ENCODE measurements around the gene NDUFS6. TPM values are rescaled to one million over a fixed set of nuclear protein-coding genes. Genes with fewer than 3 reads are reported as not detected.

The NDUFS6 gene
- total RNA-seq, 6 donors from 2014 or later = 22.9 to 64.6 (median 39.3) TPM

DNA sequence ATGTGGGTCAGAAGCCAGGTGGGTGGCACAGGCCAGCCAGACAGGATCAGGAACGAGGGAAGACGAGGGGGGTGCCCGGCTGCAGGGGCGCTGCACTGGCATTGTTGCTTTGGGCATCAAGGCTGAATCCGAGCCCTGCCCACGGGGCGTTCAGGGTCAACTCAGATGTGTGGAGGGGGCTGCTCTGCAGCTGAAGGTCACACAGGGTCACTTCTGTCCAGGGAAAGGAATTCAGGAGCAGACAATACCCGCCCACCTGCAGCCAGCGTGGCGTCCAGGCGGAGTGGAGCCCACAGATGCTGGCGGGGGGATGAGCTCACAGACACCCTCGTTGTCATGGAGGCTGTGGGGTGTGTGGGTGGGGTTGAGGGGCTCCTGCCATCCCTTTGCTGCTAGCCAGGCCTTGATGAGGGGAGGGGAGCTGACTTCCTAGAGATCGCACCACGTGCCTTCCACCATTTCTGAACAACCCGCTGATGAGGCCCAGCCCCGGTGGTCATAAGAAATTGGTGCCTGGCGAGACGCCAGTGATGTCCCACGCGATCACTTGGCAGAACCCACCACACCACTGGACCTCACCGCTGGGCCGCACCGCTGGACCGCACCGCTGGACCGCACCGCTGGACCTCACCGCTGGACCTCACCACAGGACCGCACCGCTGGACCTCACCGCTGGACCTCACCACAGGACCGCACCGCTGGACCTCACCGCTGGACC, 32.8 kb upstream of the NDUFS6 start:
- DNase-seq (no peak), ATAC-seq (ENCODE audit: low FRiP score in 2 of 2) (no peak)
- TF ChIP-seq POLR2AphosphoS5 (IDR thresholded peaks at IDR 0.05) = no peak
- TF ChIP-seq POLR2A (IDR thresholded peaks at IDR 0.05) = no peak
- no peak for TF ChIP-seq EP300 (IDR thresholded peaks at IDR 0.05)
- TF ChIP-seq, protein P1, sequence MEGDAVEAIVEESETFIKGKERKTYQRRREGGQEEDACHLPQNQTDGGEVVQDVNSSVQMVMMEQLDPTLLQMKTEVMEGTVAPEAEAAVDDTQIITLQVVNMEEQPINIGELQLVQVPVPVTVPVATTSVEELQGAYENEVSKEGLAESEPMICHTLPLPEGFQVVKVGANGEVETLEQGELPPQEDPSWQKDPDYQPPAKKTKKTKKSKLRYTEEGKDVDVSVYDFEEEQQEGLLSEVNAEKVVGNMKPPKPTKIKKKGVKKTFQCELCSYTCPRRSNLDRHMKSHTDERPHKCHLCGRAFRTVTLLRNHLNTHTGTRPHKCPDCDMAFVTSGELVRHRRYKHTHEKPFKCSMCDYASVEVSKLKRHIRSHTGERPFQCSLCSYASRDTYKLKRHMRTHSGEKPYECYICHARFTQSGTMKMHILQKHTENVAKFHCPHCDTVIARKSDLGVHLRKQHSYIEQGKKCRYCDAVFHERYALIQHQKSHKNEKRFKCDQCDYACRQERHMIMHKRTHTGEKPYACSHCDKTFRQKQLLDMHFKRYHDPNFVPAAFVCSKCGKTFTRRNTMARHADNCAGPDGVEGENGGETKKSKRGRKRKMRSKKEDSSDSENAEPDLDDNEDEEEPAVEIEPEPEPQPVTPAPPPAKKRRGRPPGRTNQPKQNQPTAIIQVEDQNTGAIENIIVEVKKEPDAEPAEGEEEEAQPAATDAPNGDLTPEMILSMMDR (IDR thresholded peaks at IDR 0.05) = no peak
- H3K4me1 ChIP-seq = no peaks in the 10 kb centered on the region
- 90 to 94% methylated on average over 12 to 32 of the region's 35 CpGs for WGBS, 2 donors
- no peak overlapping the region for H3K27ac ChIP-seq
- no peak overlapping the region for H3K4me3 ChIP-seq
- H3K9me3 ChIP-seq = no peaks in the 10 kb centered on the region
- no peaks in the 10 kb centered on the region for H3K36me3 ChIP-seq
- no peaks in the 10 kb centered on the region for H3K27me3 ChIP-seq

DNA sequence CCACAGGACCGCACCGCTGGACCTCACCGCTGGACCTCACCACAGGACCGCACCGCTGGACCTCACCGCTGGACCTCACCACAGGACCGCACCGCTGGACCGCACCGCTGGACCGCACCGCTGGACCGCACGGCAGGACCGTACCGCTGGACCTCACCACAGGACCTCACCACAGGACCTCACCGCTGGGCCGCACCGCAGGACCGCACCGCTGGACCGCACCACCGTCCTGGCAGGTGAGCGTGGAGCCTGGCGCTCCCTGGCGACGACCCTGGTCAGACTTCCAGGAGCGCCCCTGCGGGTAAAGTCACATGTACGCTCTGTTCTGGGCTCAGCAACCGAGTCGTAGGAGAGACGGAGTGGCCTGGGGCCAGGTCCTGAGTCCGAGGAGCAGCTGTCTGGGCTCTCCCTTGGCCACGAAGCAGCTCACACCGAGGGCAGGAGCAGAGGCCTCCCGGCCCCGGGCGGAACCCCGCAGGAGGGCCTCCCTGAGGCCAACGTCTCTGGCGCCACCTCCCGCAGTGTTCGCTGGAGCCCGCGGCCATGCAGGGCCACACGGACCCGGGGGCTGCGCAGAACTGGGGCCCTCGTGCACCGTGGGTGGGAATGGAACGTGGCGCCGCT, 32.1 kb upstream of the NDUFS6 start:
- ATAC-seq (ENCODE audit: low FRiP score in 2 of 2) = no peak
- H3K4me3 ChIP-seq = no peak overlapping the region
- TF ChIP-seq, protein P1 (IDR thresholded peaks at IDR 0.05) = no peak
- TF ChIP-seq POLR2A (IDR thresholded peaks at IDR 0.05) (no peak), EP300 (IDR thresholded peaks at IDR 0.05) (no peak), POLR2AphosphoS5 (IDR thresholded peaks at IDR 0.05) (no peak)
- no peak overlapping the region for H3K27ac ChIP-seq
- H3K27me3 ChIP-seq = no peaks in the 10 kb centered on the region
- 90 to 95% methylated on average over 15 to 45 of the region's 54 CpGs for WGBS, 2 donors
- H3K36me3 ChIP-seq = no peaks in the 10 kb centered on the region
- peak in 1 of 2 donors; percentile 61 for DNase-seq
- no peaks in the 10 kb centered on the region for H3K9me3 ChIP-seq
- H3K4me1 ChIP-seq = no peaks in the 10 kb centered on the region

DNA sequence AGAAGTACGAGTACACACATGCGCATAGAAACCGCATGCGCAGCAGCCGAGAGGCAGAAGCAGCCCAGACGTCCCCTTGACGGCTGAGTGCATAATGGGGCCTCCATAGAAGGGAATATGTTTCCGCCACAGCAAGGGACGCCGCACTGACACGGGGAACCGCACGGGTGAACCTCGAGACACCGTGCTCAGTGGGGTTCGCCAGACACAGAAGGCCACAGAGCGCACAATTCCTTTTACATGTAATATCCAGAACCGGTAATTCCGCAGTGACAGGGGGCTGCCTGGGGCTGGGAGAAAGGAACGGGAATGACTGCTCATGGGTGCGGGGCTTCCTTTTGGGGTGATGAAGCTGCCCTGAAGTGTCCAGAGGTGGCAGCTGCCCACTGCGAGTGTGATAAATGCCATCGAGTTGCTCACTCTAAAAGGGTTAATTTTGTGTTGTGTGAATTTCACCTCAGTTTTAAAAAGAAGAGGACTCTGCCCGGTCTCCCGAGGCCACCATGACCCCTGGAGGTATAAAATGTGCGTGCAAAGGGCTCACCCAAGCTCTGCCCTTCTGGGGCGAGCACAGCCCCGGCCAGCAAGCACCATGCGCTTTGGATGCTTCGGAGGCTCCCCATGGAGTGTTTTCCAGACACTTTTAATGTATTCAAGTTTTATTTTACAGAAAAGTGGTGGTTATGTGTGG, 31.3 kb upstream of the NDUFS6 start:
- no peaks in the 10 kb centered on the region for H3K36me3 ChIP-seq
- DNase-seq (no peak), ATAC-seq (ENCODE audit: low FRiP score in 2 of 2) (no peak)
- H3K9me3 ChIP-seq = no peaks in the 10 kb centered on the region
- H3K4me1 ChIP-seq = no peaks in the 10 kb centered on the region
- H3K27me3 ChIP-seq = no peaks in the 10 kb centered on the region
- WGBS, 2 donors = 87% methylated on average over 30 of the region's 30 CpGs
- H3K27ac ChIP-seq = no peak overlapping the region
- H3K4me3 ChIP-seq = no peak overlapping the region
- TF ChIP-seq, protein P1 (IDR thresholded peaks at IDR 0.05) = no peak
- TF ChIP-seq POLR2A (IDR thresholded peaks at IDR 0.05) (no peak), POLR2AphosphoS5 (IDR thresholded peaks at IDR 0.05) (no peak), EP300 (IDR thresholded peaks at IDR 0.05) (no peak)

DNA sequence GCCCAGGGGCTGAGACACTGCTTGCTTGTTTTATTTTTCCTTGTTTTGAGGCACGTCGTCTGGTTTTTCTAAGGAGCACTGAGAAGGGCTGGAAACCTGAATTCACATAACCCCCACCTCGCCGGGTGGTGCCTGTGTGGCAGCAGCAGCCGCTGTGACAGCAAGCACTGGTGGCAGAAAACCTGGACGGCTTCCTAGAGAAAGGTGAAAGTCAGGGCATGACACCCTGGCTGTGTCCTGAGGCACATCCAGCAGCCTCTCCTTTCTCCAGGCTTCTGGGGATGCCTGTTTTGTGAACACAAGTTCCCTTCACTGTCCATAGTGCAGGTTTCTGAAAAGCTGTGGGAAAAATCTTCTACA, 30.8 kb upstream of the NDUFS6 start:
- TF ChIP-seq, protein P1 (IDR thresholded peaks at IDR 0.05) = no peak
- ATAC-seq (ENCODE audit: low FRiP score in 2 of 2) = no peak
- DNase-seq = no peak
- Histone ChIP-seq H3K4me1 (no peaks in the 10 kb centered on the region), H3K27me3 (no peaks in the 10 kb centered on the region), H3K36me3 (no peaks in the 10 kb centered on the region), H3K4me3 (no peak overlapping the region), H3K27ac (no peak overlapping the region), H3K9me3 (no peaks in the 10 kb centered on the region)
- WGBS, 2 donors = 58 to 61% methylated on average over 6 of the region's 6 CpGs

Data from upper lobe of left lung (tissue), 6 donors.